Lower leg skin (tissue), 3 donors: ENCODE measurements around the gene TSHZ2.

Experiments
- CTCF ChIP-seq, 3 donors: fragments of 450-650 bp; IDR thresholded peaks; one replicate each; pipeline ENCODE4 v1.5.1; 2016; ENCODE audit warnings: antibody characterized with exemption in 3 of 3, mild to moderate bottlenecking in 3 of 3, moderate library complexity in 2 of 3
- POLR2A ChIP-seq, 2 donors: fragments of 450-650 bp; IDR thresholded peaks; one replicate each; pipeline ENCODE4 v1.6.1; 2016 to 2017; ENCODE audit warnings: antibody characterized with exemption in 2 of 2, mild to moderate bottlenecking in 1 of 2, moderate library complexity in 1 of 2

- TF ChIP-seq CTCF (IDR thresholded peaks at IDR 0.05) = no peak
- TF ChIP-seq POLR2A (IDR thresholded peaks at IDR 0.05) = no peak
Observed at GRCh38 chr20:53522696-53523095, 550.5 kb downstream of the TSHZ2 start.
